ENCODE results near the gene PNKD.

PNKD gene

GRCh38 chr2:218249691-218250090, 20.6 kb upstream of the PNKD start:
- Mint-ChIP-seq H3K4me3 (no peak overlapping the region), H3K36me3 (ENCODE audit: low read depth) (peaks cover 74% of the 10 kb centered on the region), H3K27me3 (ENCODE audit: low read depth) (no peaks in the 10 kb centered on the region), H3K4me1 (peaks cover 7% of the 10 kb centered on the region), H3K9me3 (no peaks in the 10 kb centered on the region), H3K27ac (no peak overlapping the region)
- no peak for TF ChIP-seq CTCF (IDR thresholded peaks at IDR 0.05; ENCODE audit: unreplicated experiment in 3 of 3)

- H3K36me3 Mint-ChIP-seq (ENCODE audit: low read depth) = peaks cover 69% of the 10 kb centered on the region
- TF ChIP-seq CTCF (IDR thresholded peaks at IDR 0.05; ENCODE audit: unreplicated experiment in 3 of 3) = no peak
- peaks cover 7% of the 10 kb centered on the region for H3K4me1 Mint-ChIP-seq
- H3K9me3 Mint-ChIP-seq = no peaks in the 10 kb centered on the region
- H3K4me3 Mint-ChIP-seq = no peak overlapping the region
- H3K27ac Mint-ChIP-seq = peak overlapping the region in 1 of 3 experiments; percentile 15
- H3K27me3 Mint-ChIP-seq (ENCODE audit: low read depth) = no peaks in the 10 kb centered on the region
These were observed 17.6 kb upstream of the PNKD start for GRCh38 chr2:218252509-218253231.

DNA sequence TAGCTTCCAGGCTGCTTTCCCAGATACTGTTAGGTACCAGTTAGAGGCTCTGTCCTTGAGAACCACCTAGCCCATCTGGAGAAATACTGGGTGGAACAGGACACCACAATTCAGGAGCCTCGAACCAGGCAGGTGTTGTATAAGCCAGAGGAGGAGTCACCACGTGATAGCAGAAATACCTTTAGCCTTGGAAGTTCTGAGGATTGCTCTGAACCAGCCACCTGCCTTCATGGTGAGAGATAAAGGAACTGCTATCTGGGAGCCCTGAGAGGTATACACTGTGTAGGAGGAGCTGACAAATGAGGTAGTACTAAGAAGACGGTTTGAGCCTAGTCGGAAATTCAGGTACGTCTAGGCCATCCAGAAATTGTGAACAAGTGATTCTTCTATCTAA, 17.1 kb upstream of the PNKD start:
- Mint-ChIP-seq H3K4me3 (no peak overlapping the region), H3K4me1 (peaks cover 7% of the 10 kb centered on the region), H3K27me3 (ENCODE audit: low read depth) (no peaks in the 10 kb centered on the region), H3K9me3 (no peaks in the 10 kb centered on the region), H3K27ac (peak overlapping the region in 1 of 3 experiments; percentile 15), H3K36me3 (ENCODE audit: low read depth) (peaks cover 64% of the 10 kb centered on the region)
- TF ChIP-seq CTCF (IDR thresholded peaks at IDR 0.05; ENCODE audit: unreplicated experiment in 3 of 3) = no peak

- TF ChIP-seq CTCF (IDR thresholded peaks at IDR 0.05; ENCODE audit: unreplicated experiment in 3 of 3) = no peak
- H3K4me1 Mint-ChIP-seq = peaks cover 25% of the 10 kb centered on the region
- H3K27ac Mint-ChIP-seq = no peak overlapping the region
- no peak overlapping the region for H3K4me3 Mint-ChIP-seq
- peaks cover 46% of the 10 kb centered on the region for H3K36me3 Mint-ChIP-seq (ENCODE audit: low read depth)
- no peaks in the 10 kb centered on the region for H3K27me3 Mint-ChIP-seq (ENCODE audit: low read depth)
- H3K9me3 Mint-ChIP-seq = no peaks in the 10 kb centered on the region
These were observed 14.9 kb upstream of the PNKD start for GRCh38 chr2:218255446-218255845.

DNA sequence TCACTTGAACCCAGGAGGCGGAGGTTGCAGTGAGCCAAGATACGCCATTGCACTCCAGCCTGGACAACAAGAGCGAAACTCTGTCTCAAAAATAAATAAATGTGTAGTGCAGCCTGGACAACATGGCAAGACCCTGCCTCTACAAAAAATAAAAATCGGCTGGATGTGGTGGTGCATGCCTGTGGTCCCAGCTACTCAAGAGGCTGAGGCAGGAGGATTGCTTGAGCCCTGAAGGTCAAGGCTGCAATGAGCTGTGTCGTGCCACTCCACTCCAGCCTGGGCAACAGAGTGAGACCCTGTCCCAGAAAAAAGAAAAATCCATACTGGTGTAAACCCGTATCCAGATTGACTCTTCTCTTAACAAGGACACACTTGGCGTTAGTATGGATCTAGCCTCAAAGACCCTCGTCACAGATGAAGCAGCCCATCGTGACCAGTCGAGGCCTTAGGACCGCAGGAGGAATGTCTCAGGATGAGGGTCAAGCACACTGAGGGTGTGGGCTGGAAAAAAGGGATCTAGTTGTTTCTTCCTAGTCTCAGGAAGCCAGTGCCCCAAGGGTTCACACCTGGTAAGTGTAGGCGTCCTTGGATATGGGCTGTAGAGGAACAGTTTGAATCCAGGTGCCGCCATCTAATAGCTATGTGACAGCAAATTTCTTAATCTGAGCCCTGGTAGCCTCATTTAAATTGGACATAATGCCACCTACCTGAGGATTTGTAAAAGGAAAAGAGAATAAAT, 13.5 kb upstream of the PNKD start:
- TF ChIP-seq CTCF (IDR thresholded peaks at IDR 0.05; ENCODE audit: unreplicated experiment in 3 of 3) = no peak
- peaks cover 34% of the 10 kb centered on the region for H3K36me3 Mint-ChIP-seq (ENCODE audit: low read depth)
- H3K4me3 Mint-ChIP-seq = no peak overlapping the region
- H3K27ac Mint-ChIP-seq = peak overlapping the region in 1 of 3 experiments; percentile 38
- no peaks in the 10 kb centered on the region for H3K27me3 Mint-ChIP-seq (ENCODE audit: low read depth)
- no peaks in the 10 kb centered on the region for H3K9me3 Mint-ChIP-seq
- H3K4me1 Mint-ChIP-seq = peaks cover 37% of the 10 kb centered on the region

Data from nephron (organoid).